Natural killer cell (primary cell): ENCODE results near the gene PDE6A. TPM values are rescaled to one million over a fixed set of nuclear protein-coding genes. Genes with fewer than 3 reads are reported as not detected.
"Not testable (repeated sequence)": the region's sequence is repeated elsewhere in the genome, so short reads cannot be mapped to it uniquely, and the experiment has no call there.

ENCODE experiments used
- ATAC-seq, 3 donors: fragments of 150-1000 bp in 2 of 3; fragments of 200-7000 bp in 1 of 3; cut with Tn5 transposase; 1 replicate in 1 of 3; 2 replicates in 2 of 3; pipeline ENCODE4 v1.10.0; 2021; ENCODE audit warnings: mild to moderate bottlenecking in 2 of 3, moderate library complexity in 2 of 3
- DNase-seq, 2 donors: peaks; one replicate each; pipeline versions ENCODE4 v3.0.0 to v3.0.0-alpha.2; 2013 to 2021; ENCODE audit warnings: mixed read lengths in 1 of 2
- H3K27ac ChIP-seq: one replicate; pipeline ENCODE4 v1.5.1; 2013; ENCODE audit warnings: mild to moderate bottlenecking, low read length
- H3K27me3 ChIP-seq: one replicate; pipeline ENCODE4 v1.6.1; 2013; ENCODE audit warnings: low read length; ENCODE audit not compliant: control insufficient read depth, insufficient read depth
- H3K36me3 ChIP-seq: one replicate; pipeline ENCODE4 v1.6.1; 2013; ENCODE audit warnings: low read length; ENCODE audit not compliant: control insufficient read depth, insufficient read depth
- H3K4me1 ChIP-seq: one replicate; pipeline ENCODE4 v1.6.1; 2013; ENCODE audit warnings: low read length; ENCODE audit not compliant: control insufficient read depth, insufficient read depth
- H3K4me3 ChIP-seq: one replicate; pipeline ENCODE4 v1.5.1; 2013; ENCODE audit warnings: low read length
- H3K9me3 ChIP-seq: one replicate; pipeline ENCODE4 v1.6.1; 2013; ENCODE audit warnings: low read length; ENCODE audit not compliant: control insufficient read depth, insufficient read depth
- H3K27ac Mint-ChIP-seq, 2 donors: one replicate each; pipeline ENCODE4 v1.8.0; 2022; ENCODE audit warnings: mild to moderate bottlenecking in 2 of 2, mixed read lengths in 2 of 2, moderate library complexity in 1 of 2
- H3K27me3 Mint-ChIP-seq, 2 donors: one replicate each; pipeline ENCODE4 v1.8.0; 2022; ENCODE audit warnings: low read depth in 2 of 2, mixed read lengths in 2 of 2
- H3K36me3 Mint-ChIP-seq: one replicate; pipeline ENCODE4 v1.8.0; 2022; ENCODE audit warnings: mixed read lengths
- H3K4me1 Mint-ChIP-seq, 2 donors: one replicate each; pipeline ENCODE4 v1.8.0; 2022; ENCODE audit warnings: mixed read lengths in 2 of 2
- H3K4me3 Mint-ChIP-seq: one replicate; pipeline ENCODE4 v1.8.0; 2022; ENCODE audit warnings: mild to moderate bottlenecking, moderate library complexity, mixed read lengths
- H3K9me3 Mint-ChIP-seq, 2 donors: one replicate each; pipeline ENCODE4 v1.8.0; 2022; ENCODE audit warnings: mixed read lengths in 2 of 2
- CTCF ChIP-seq: fragments of 200-600 bp; IDR thresholded peaks from one replicate; pipeline ENCODE4 v1.8.0; 2022; ENCODE audit warnings: antibody characterized with exemption
- WGBS: methylation state at CpG from one replicate; pipeline ENCODE4 v1.1.7; 2013; ENCODE audit warnings: missing lambda C conversion rate; ENCODE audit not compliant: insufficient coverage; 5-methylcytosine and 5-hydroxymethylcytosine counted together
- intact Hi-C: fragments of 100-400 bp; cut with micrococcal nuclease; formaldehyde crosslinking; loops from one replicate; pipeline ENCODE4 v1.14.2; 2022
- total RNA-seq, 4 donors: library from RNA; stranded (reverse); fragments of 120-200 nt in 1 of 4; gene quantifications; one replicate each; pipeline versions ENCODE4 v1.2.3 to v1.2.4, GENCODE V29; 2013 to 2022

The PDE6A gene
- total RNA-seq, 3 donors from 2014 or later (not counting 1 experiment from before 2014, with no cell fraction given): not detected

GRCh38 chr5:149881874-149882273 is 62.7 kb downstream of the PDE6A start:
- Mint-ChIP-seq H3K27ac (no peak overlapping the region), H3K36me3 (no peaks in the 10 kb centered on the region), H3K4me1 (no peaks in the 10 kb centered on the region), H3K27me3 (peaks cover 6 to 11% of the 10 kb centered on the region in 2 donors), H3K4me3 (no peak overlapping the region), H3K9me3 (no peaks in the 10 kb centered on the region)
- H3K4me1 ChIP-seq: no peaks in the 10 kb centered on the region
- intact Hi-C loops: no loop called here
- no peaks in the 10 kb centered on the region for H3K9me3 ChIP-seq
- H3K4me3 ChIP-seq: no peak overlapping the region
- DNase-seq (no peak), ATAC-seq (no peak)
- H3K27ac ChIP-seq: no peak overlapping the region
- H3K27me3 ChIP-seq: no peaks in the 10 kb centered on the region
- TF ChIP-seq CTCF: no peak
- WGBS: 77% methylated on average over 2 of the region's 4 CpGs
- no peaks in the 10 kb centered on the region for H3K36me3 ChIP-seq

GRCh38 chr5:149881069-149881622 is 63.4 kb downstream of the PDE6A start:
- ATAC-seq: no peak
- H3K27me3 Mint-ChIP-seq: peaks cover 10 to 16% of the 10 kb centered on the region in 2 donors
- H3K27ac Mint-ChIP-seq: no peak overlapping the region
- Histone ChIP-seq H3K4me3 (no peak overlapping the region), H3K9me3 (no peaks in the 10 kb centered on the region), H3K4me1 (no peaks in the 10 kb centered on the region), H3K27ac (no peak overlapping the region), H3K27me3 (no peaks in the 10 kb centered on the region), H3K36me3 (no peaks in the 10 kb centered on the region)
- no peak for TF ChIP-seq CTCF
- no peak for DNase-seq
- no peaks in the 10 kb centered on the region for H3K4me1 Mint-ChIP-seq
- intact Hi-C loops: no loop called here
- no peaks in the 10 kb centered on the region for H3K9me3 Mint-ChIP-seq
- no peak overlapping the region for H3K4me3 Mint-ChIP-seq
- WGBS: no CpG with 5 or more reads among the region's 4 CpGs
- no peaks in the 10 kb centered on the region for H3K36me3 Mint-ChIP-seq

GRCh38 chr5:149879593-149879992 is 65.0 kb downstream of the PDE6A start:
- H3K27me3 ChIP-seq, H3K4me1 Mint-ChIP-seq, H3K4me3 ChIP-seq, H3K36me3 ChIP-seq, intact Hi-C loops, DNase-seq, H3K4me1 ChIP-seq, H3K4me3 Mint-ChIP-seq, H3K36me3 Mint-ChIP-seq, H3K9me3 Mint-ChIP-seq, ATAC-seq, H3K9me3 ChIP-seq, H3K27ac ChIP-seq, H3K27ac Mint-ChIP-seq: not testable (repeated sequence)
- H3K27me3 Mint-ChIP-seq: peaks cover 10 to 16% of the 10 kb centered on the region in 2 donors
- WGBS: no CpG with 5 or more reads among the region's 2 CpGs

- 71% methylated on average over 6 of the region's 7 CpGs for WGBS
- Mint-ChIP-seq H3K4me3 (no peak overlapping the region), H3K27ac (no peak overlapping the region), H3K9me3 (no peaks in the 10 kb centered on the region), H3K4me1 (no peaks in the 10 kb centered on the region), H3K27me3 (peaks cover 8 to 16% of the 10 kb centered on the region in 2 donors), H3K36me3 (no peaks in the 10 kb centered on the region)
- no peak overlapping the region for H3K27ac ChIP-seq
- H3K4me1 ChIP-seq: no peaks in the 10 kb centered on the region
- no peaks in the 10 kb centered on the region for H3K27me3 ChIP-seq
- no peak for TF ChIP-seq CTCF
- no peaks in the 10 kb centered on the region for H3K36me3 ChIP-seq
- H3K4me3 ChIP-seq: no peak overlapping the region
- ATAC-seq (no peak), DNase-seq (no peak)
- intact Hi-C loops: no loop called here
- H3K9me3 ChIP-seq: no peaks in the 10 kb centered on the region
Measured at GRCh38 chr5:149878371-149878770, 66.2 kb downstream of the PDE6A start.
